NCI-H2196 (cell line): Measurements from ENCODE around the gene SPTBN5.

Source experiments
- DNase-seq: peaks from one replicate; lab custom pipeline; 2025; ENCODE audit not compliant: unreplicated experiment; lab: John Stamatoyannopoulos, UW

Gene SPTBN5

GRCh38 chr15:41827290-41827879, 66.5 kb downstream of the SPTBN5 start:
- DNase-seq = no peak

DNA sequence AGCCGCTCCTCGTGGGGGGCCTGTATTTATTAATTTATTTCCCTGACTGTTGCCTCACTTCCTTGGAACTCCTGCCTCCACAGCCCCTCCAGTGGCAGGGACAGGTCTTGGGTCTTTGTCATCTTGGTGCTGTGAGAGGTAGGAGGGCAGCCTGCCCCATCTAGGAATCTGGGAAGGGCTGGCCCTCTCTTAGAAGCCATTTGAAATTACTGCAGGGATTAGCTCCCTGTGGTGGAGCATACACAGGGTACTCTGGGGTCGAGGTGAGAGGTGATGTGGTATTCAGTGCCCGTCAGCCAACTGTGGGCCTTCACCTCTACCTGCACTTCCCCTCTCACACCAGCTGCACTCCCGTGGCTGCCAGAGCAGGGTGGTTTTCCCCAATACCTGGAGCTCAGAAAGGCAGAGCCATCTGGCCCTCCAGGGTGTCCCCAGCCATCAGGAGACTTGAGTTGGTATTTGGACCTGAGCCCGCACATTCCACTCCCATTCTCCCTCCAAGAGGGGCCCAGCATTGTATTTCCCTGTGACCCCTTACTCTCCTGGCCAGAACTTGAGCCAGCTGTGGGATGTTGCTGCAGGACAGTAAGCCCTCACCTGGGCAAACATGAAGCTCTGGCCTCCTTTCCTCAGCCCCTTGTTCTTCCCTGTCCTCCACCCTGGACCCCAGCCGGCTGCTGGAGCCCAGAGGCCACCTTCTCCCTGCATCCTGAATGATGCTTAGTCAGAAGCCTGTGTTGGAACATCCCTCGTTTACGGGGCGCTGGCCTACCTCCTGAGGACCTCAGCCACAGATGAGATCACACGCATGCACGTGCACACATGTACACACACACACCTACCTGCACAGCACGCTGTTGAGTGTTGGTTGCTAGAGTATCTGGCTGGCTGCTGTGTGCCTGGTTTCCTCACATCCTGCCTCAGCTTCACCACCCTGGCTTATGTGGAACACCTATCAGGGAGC, 68.0 kb downstream of the SPTBN5 start:
- no peak for DNase-seq

DNA sequence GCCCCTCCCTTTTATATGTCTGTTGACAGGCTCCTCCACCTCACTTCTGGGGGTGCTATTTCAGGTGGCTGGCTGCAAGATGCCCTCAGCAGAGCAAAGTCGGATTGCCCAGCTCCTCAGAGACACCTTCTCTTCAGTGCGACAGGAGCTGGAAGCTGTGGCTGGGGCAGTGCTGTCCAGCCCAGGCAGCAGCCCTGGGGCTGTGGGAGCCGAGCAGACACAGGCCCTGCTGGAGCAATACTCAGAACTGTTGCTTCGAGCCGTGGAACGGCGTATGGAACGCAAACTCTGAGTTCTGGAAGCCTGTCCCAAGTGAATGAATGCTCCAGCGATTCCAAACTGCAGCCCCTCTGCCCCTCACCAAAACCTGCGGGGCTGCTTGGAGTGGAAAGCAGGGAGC, 68.7 kb downstream of the SPTBN5 start:
- no peak for DNase-seq

DNA sequence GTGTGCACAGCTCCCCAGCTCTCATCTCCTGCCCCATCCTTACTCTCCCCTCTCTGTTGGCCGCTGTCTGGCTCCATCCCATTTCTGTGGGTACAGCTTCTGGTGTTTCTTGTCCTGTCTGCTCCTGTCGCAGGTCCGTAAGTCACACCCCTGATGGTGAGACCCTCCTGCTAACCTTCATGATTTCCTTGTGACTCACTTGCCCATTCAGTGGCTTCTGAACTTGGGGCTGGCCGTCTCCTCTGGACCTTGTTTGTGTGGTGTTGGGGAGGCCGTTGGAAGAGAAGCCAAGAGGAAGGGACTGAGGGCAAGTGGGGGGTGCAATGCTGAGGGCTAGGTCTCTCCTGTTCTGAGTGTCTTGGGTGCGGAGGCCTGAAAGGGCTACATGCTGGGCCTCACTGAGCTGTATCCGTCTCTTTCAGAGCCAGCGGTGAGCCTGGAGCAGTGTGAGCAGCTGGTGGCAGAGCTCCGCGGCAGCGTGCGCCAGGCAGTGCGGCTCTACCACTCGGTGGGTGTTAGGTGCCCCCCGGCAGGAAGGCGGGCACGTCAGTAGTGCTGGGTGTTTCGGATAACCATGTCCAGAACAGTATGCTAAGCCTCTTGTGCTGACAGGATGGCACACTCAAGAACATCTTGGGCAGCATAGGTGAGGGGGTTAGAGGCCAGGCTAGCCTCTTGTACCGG, 69.6 kb downstream of the SPTBN5 start:
- DNase-seq = no peak

DNA sequence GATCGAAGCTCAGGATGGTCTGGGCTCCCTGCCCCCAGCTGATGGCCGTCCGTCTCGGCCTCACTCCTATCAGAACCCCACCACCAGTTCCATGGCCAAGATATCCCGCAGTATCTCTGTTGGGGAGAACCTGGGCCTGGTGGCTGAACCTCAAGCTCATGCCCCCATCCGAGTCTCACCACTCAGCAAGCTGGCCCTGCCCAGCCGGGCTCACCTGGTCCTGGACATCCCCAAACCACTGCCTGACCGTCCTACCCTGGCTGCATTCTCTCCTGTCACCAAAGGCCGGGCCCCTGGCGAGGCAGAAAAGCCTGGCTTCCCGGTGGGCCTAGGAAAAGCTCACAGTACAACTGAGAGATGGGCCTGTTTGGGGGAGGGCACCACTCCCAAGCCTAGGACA, 70.4 kb downstream of the SPTBN5 start:
- DNase-seq = no peak

DNA sequence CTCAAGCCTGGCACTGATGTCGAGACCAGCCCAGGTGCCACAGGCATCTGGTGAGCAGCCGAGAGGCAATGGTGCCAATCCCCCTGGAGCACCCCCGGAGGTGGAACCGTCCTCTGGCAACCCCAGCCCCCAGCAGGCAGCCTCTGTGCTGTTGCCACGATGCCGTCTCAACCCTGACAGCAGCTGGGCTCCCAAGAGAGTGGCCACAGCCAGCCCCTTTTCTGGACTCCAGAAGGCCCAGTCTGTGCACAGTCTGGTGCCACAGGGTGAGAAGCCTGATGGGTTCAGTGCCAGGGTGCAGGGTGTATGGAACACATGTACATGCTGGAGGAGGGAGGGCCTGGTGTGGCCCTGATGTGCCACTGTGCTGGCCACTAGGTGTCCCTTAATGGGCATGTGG, 70.9 kb downstream of the SPTBN5 start:
- no peak for DNase-seq

DNA sequence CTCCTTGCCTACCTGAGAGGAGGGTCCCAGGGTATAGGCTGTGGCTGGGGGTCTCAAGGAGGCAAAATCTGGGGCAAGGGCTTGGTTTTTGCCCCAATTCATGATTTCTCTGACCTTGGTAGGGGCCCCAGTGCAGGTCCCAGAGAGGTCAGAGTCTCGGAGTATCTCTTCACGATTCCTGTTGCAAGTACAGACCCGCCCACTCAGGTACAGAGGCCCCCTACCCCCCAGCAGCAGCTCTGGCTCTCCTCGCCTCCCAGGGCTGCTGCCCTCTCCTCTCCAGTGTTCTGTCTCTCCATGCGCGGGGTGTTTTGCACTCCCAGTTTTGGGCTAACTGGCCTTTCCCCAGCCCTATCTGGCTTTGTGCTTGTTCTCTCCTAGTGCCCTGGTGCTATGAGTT, 71.4 kb downstream of the SPTBN5 start:
- no peak for DNase-seq

DNA sequence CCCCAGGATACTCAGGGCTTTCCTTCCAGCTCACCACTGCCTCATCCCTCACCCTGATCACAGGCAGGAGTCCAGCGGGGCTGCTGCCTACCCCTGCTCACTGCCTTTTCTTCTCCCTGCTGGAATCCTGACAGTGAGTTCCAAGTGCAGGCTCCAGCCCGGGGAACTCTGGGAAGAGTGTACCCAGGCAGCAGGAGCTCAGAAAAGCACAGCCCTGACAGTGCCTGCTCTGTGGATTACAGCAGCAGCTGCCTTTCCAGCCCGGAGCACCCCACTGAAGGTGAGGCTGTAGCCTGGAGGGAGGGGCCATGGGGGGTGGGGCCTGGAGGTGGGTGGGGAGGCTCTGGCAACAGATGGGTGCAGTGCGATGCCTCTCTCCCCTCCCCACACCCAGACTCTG, 72.0 kb downstream of the SPTBN5 start:
- no peak for DNase-seq

GRCh38 chr15:41820791-41821423, 72.9 kb downstream of the SPTBN5 start:
- DNase-seq = peak; percentile 41

DNA sequence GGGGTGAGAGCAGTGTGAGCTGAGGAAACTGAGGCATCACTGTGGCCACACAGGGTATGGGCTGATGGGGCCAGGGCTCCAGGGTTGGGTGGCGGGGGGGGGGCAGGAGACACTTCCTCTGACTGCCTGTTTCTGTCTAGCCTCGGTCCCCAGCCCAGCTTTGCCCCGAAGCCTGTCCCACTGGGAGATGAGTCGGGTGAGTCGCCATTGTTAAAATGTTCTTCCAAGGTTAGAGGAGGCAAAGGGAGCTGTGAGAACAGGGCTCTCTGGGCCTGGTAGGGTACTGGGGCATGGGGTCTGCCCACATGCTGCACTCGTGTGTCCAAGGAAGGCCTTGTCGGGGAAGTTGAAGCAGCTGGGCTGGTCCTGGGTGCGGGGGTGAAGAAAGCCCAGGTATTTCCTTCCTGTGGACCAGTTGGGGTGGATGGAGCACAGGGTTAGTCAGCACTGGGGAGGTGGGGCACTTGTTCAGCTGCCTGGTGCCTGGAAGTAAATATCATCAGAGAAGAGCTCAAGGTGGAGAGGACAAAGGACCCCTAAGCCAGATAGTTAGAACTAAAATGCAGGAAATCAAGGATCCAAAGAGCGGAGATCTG, 74.3 kb downstream of the SPTBN5 start:
- no peak for DNase-seq

DNA sequence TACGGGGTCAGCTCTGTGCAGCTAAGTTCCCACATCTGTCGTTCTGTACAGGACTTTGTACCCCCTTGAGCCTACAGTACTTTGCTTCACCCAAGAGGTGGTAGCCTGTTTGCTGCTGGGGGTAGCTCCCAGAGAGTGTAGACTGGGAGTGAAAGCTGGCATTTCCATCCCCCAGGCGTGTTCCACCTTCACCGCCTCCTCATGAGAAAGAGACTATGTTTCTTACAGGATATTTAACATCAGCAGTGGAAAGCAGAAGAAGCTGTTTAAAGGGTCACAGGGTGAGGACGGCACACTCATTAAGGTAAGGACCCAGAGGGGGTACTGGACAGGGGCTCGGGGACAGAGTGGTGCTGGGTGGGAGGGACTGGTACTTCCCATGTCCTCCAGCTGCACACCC, 76.1 kb downstream of the SPTBN5 start:
- DNase-seq = no peak

DNA sequence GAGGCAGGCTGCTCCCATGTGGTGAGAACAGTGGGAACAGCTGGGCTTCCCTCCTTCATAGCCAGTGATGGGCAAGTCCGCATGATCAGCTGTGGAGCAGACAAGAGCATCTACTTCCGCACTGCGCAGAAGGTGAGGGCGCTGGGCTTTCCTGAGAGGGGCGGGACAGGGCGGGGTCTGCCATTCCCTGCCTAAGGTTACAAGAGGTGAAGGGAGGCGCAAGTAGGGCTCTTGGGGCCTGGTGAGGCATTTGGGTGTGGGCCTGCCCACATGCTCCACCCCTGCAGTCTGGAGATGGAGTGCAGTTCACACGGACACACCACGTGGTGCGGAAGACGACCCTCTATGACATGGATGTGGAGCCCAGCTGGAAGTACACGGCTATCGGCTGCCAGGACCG, 76.5 kb downstream of the SPTBN5 start:
- no peak for DNase-seq

GRCh38 chr15:41816788-41817187, 77.1 kb downstream of the SPTBN5 start:
- no peak for DNase-seq

DNA sequence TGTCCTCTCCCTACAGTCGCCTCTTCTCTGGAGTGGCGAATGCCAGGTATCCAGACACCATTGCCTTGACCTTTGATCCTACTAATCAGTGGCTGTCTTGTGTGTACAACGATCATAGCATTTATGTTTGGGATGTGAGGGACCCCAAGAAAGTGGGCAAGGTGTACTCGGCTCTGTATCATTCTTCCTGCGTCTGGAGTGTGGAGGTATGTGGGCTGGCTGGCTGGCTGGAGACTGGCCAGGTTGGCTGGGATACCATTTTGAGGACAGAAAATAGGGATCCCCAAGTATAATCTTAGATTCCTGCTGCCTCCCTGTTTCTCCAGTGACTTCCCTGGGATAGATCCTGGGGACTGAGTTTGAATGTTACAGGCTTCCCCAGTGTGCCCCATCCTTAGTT, 79.3 kb downstream of the SPTBN5 start:
- no peak for DNase-seq

- no peak for DNase-seq
These were observed 80.4 kb downstream of the SPTBN5 start for GRCh38 chr15:41813426-41813825.

DNA sequence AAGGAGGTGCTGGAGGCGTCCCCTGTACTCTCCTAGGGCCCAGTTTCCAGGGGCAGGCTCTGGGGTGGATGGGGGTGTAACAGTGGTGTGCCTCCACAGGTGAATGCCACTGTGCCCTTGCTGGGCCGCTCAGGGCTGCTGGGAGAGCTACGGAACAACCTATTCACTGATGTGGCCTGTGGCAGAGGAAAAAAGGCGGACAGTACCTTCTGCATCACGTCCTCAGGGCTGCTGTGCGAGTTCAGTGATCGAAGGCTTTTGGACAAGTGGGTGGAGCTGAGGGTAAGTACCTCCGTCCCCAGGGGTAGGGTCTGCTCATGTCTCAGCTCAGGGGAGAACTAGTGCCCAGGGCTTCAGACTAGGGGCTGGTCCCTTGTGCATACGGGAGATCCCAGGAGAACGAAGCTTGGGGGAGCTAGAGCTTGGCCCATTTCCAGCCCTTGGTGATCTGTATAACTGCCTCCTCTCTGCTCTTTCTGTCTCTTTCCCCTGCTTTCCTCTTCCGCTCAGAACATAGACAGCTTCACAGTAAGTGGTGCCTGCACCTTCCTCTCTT, 81.0 kb downstream of the SPTBN5 start:
- DNase-seq = no peak

- peak; percentile 39 for DNase-seq
These were observed 82.2 kb downstream of the SPTBN5 start for GRCh38 chr15:41811432-41812195.

GRCh38 chr15:41810651-41811431, 83.0 kb downstream of the SPTBN5 start:
- no peak for DNase-seq

DNA sequence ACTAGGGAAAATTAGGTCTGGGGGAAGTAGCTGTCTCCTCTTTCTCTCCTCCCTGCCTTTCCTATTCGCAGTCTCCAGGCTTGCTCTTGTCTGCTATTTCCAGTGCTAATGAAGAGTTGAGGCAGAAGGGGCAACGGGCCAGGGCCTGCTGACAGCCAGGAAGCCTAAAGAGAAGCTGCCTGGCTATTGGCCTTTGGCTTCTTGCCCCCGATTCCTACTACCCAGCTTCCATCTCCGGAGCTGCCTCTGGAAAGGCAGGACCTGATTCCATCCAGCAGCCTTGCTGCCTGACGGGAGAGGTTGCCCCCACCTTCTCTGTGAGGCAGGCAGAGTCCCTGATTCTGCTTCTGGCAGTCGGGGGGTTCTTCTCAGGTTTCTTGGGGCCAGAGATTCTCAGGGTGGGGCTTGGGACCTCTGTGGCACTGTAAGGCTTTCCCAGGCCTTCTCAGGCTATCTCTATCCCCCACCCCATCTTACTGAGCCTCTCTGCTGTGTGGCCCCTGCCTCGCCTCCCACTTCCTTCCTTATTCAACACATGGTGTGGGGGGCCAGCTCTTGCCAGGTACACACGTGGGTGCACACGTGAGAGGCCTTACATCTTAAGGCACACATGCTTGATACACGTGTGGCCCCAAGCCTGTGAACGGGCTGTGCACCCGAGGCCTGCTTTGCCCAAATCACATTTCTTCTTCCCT, 84.2 kb downstream of the SPTBN5 start:
- DNase-seq = no peak
